HepG2 (cell line): ENCODE measurements around the gene FAM83C. TPM values are rescaled to one million over a fixed set of nuclear protein-coding genes. Genes with fewer than 3 reads are reported as not detected.

ENCODE experiments used
- AHR ChIP-seq: IDR thresholded peaks from 2 replicates; pipeline ENCODE4 v1.6.1; 2018; ENCODE audit warnings: missing genetic modification reagents, missing compliant biosample characterization
- ATRX ChIP-seq: sonication (generic); formaldehyde crosslinking; IDR thresholded peaks from 2 replicates; pipeline ENCODE4 v1.4.0; 2020; ENCODE audit warnings: missing genetic modification reagents, borderline replicate concordance
- BCL6 ChIP-seq: IDR thresholded peaks from 2 replicates; pipeline ENCODE4 v1.6.1; 2016; ENCODE audit warnings: missing genetic modification reagents, missing compliant biosample characterization
- CHD4 ChIP-seq: fragments of 200-600 bp; sonication (generic); IDR thresholded peaks from 2 replicates; pipeline ENCODE4 v1.7.0; 2017; ENCODE audit warnings: mild to moderate bottlenecking, low read length, borderline replicate concordance
- FOXO1 ChIP-seq: sonication (generic); formaldehyde crosslinking; IDR thresholded peaks from 2 replicates; pipeline ENCODE4 v1.4.0; 2020; ENCODE audit warnings: missing genetic modification reagents
- GLI4 ChIP-seq: sonication (generic); formaldehyde crosslinking; IDR thresholded peaks from 2 replicates; pipeline ENCODE4 v1.5.1; 2020; ENCODE audit warnings: missing genetic modification reagents, mild to moderate bottlenecking, moderate library complexity, borderline replicate concordance
- MED1 ChIP-seq: sonication (generic); formaldehyde crosslinking; IDR thresholded peaks from 2 replicates; pipeline ENCODE4 v1.4.0; 2020; ENCODE audit warnings: missing genetic modification reagents
- NONO ChIP-seq, 2 experiments: fragments of 450-650 bp in 1 of 2; sonication (generic) in 1 of 2; formaldehyde crosslinking in 1 of 2; IDR thresholded peaks in 1 of 2; conservative IDR thresholded peaks in 1 of 2; 2 replicates each; pipeline versions ENCODE4 v1.6.1 to v1.8.0; 2017 to 2022; ENCODE audit warnings: mild to moderate bottlenecking in 1 of 2, missing genetic modification reagents in 1 of 2, moderate library complexity in 1 of 2
- RFX1 ChIP-seq: fragments of 450-650 bp; IDR thresholded peaks from 2 replicates; pipeline ENCODE4 v1.6.1; 2017
- RNF2 ChIP-seq: fragments of 450-650 bp; conservative IDR thresholded peaks from 2 replicates; pipeline ENCODE4 v1.6.1; 2016; ENCODE audit warnings: low read depth
- SALL2 ChIP-seq: sonication (generic); formaldehyde crosslinking; IDR thresholded peaks from 2 replicates; pipeline ENCODE4 v1.8.1; 2023; ENCODE audit warnings: mild to moderate bottlenecking, missing genetic modification reagents, inconsistent platforms
- THAP11 ChIP-seq: IDR thresholded peaks from 2 replicates; pipeline ENCODE4 v1.6.1; 2016; ENCODE audit warnings: missing biosample characterization, missing genetic modification reagents
- TSC22D2 ChIP-seq: sonication (generic); formaldehyde crosslinking; IDR thresholded peaks from 2 replicates; pipeline ENCODE4 v1.5.1; 2020; ENCODE audit warnings: missing genetic modification reagents, mild to moderate bottlenecking, borderline replicate concordance
- ZC3H4 ChIP-seq: sonication (generic); formaldehyde crosslinking; IDR thresholded peaks from 2 replicates; pipeline ENCODE4 v1.4.0; 2020; ENCODE audit warnings: missing genetic modification reagents, borderline replicate concordance
- ZEB1 ChIP-seq: IDR thresholded peaks from 2 replicates; pipeline ENCODE4 v1.6.1; 2012; ENCODE audit warnings: mild to moderate bottlenecking, low read depth, inconsistent platforms; ENCODE audit not compliant: insufficient replicate concordance
- ZNF121 ChIP-seq: sonication (generic); formaldehyde crosslinking; IDR thresholded peaks from 2 replicates; pipeline ENCODE4 v1.5.0; 2020; ENCODE audit warnings: mild to moderate bottlenecking, missing genetic modification reagents
- ZNF232 ChIP-seq: sonication (generic); formaldehyde crosslinking; IDR thresholded peaks from 2 replicates; pipeline ENCODE4 v1.4.0; 2020; ENCODE audit warnings: missing genetic modification reagents, borderline replicate concordance
- ZNF713 ChIP-seq: sonication (generic); formaldehyde crosslinking; IDR thresholded peaks from 2 replicates; pipeline ENCODE4 v1.4.0; 2020; ENCODE audit warnings: mild to moderate bottlenecking, missing genetic modification reagents
- ZNF720 ChIP-seq: sonication (generic); formaldehyde crosslinking; IDR thresholded peaks from 2 replicates; pipeline ENCODE4 v1.4.0; 2020; ENCODE audit warnings: missing genetic modification reagents
- polyA plus RNA-seq, 8 experiments: library from polyadenylated mRNA; depleted of rRNA in 3 of 8; stranded (reverse) in 7 of 8; unstranded in 1 of 8; fragments of >200 nt; fragmentation: Illumina TruSeq in 4 of 8; extraction: Trizol in 4 of 8; gene quantifications; 2 replicates each; pipeline versions ENCODE4 v1.2.1 to v1.2.3, GENCODE V29; 2011 to 2016; ENCODE audit warnings: low read depth in 4 of 8, missing spikeins in 1 of 8, mixed read lengths in 1 of 8; ENCODE audit not compliant: insufficient read depth in 1 of 8
- total RNA-seq, 5 experiments: library from RNA; depleted of rRNA; stranded (reverse); fragments of >200 nt; fragmentation: Illumina TruSeq; extraction: Trizol; gene quantifications; 2 replicates each; pipeline ENCODE4 v1.2.3, GENCODE V29; 2016; ENCODE audit warnings: low read depth in 1 of 5
- TF ChIP-seq, protein P1 (sequence below): IDR thresholded peaks from 2 replicates; pipeline ENCODE4 v1.6.1; 2016; ENCODE audit warnings: missing compliant biosample characterization, missing genetic modification reagents, borderline replicate concordance
- TF ChIP-seq, protein P2 (sequence below): sonication (generic); formaldehyde crosslinking; IDR thresholded peaks from 2 replicates; pipeline ENCODE4 v1.4.0; 2020; ENCODE audit warnings: missing genetic modification reagents, borderline replicate concordance
- TF ChIP-seq, protein P3 (sequence below): IDR thresholded peaks from 2 replicates; pipeline ENCODE4 v1.6.1; 2016; ENCODE audit warnings: missing genetic modification reagents, missing compliant biosample characterization
- TF ChIP-seq, protein P4 (sequence below): sonication (generic); formaldehyde crosslinking; conservative IDR thresholded peaks from 2 replicates; pipeline ENCODE4 v1.8.0; 2022; ENCODE audit warnings: missing genetic modification reagents
- TF ChIP-seq, protein P5 (sequence below): sonication (generic); formaldehyde crosslinking; IDR thresholded peaks from 2 replicates; pipeline ENCODE4 v1.4.0; 2020; ENCODE audit warnings: missing genetic modification reagents, borderline replicate concordance

Gene FAM83C
- total and polyA plus RNA-seq, 2 of the 13 experiments (the other 11 are each of a cell fraction or from before 2014, with no cell fraction given): 0.04 TPM; not detected in 1

DNA sequence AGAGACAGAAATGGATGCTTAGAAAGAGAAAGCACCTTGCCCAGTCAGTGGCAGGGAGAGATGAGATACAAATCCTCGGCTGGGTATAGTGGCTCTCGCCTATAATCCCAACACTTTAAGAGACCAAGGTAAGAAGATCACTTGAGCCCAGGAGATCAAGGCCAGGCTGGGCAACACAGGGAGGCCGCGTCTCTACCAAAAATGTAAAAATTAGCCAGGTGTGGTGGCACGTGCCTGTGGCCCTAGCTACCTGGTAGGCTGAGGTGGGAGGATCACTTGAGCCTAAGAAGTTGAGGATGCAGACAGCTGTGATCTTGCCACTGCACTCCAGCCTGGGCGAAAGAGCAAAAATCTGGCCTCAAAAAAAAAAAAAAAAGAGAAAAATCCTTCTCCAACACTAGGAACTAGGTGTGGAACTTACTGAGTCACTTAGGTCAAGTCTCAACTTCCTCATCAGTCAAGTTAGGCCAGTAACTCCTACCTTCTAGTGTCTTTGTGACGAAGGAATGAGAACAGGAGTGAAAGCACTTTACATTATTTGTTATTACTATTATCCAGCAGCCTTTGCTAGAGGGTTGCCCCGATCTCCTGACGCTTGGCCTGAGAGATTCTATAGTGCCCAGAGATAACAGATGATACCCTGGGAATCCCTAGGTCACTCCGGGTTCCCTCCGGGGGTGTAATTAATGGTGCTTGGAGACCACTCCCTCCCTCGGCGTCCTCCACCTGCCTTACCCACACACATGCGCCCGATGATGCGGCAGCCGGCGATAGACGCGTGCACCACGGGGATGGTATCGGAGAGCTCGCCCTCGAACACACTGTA is 8.6 kb downstream of the FAM83C start (continued):
- TF ChIP-seq GLI4 (CRISPR knock-in tag) (no peak), FOXO1 (CRISPR knock-in tag) (peak; percentile 23; the same call in 1 of the 2 replicates), RFX1 (no peak), THAP11 (CRISPR knock-in tag) (no peak), ATRX (peak; percentile 32; the same call in 1 of the 2 replicates), ZNF232 (CRISPR knock-in tag) (0 out of 2 replicates have a peak, but pooled peaks have one; percentile 55), TSC22D2 (CRISPR knock-in tag) (0 out of 2 replicates have a peak, but pooled peaks have one; percentile 19), ZNF713 (CRISPR knock-in tag) (no peak), NONO (IDR thresholded peaks at IDR 0.05) (no peak), NONO (CRISPR knock-in tag; conservative IDR thresholded peaks at IDR 0.05) (0 out of 2 replicates have a peak, but pooled peaks have one; percentile 1), CHD4 (no peak), AHR (CRISPR knock-in tag) (no peak), ZNF121 (CRISPR knock-in tag) (no peak), SALL2 (0 out of 2 replicates have a peak, but pooled peaks have one; percentile 3), MED1 (CRISPR knock-in tag) (no peak), RNF2 (0 out of 2 replicates have a peak, but pooled peaks have one; percentile 52), ZEB1 (peak; percentile 42), ZNF720 (CRISPR knock-in tag) (no peak), ZC3H4 (CRISPR knock-in tag) (no peak), BCL6 (CRISPR knock-in tag) (no peak)
- TF ChIP-seq, protein P1, sequence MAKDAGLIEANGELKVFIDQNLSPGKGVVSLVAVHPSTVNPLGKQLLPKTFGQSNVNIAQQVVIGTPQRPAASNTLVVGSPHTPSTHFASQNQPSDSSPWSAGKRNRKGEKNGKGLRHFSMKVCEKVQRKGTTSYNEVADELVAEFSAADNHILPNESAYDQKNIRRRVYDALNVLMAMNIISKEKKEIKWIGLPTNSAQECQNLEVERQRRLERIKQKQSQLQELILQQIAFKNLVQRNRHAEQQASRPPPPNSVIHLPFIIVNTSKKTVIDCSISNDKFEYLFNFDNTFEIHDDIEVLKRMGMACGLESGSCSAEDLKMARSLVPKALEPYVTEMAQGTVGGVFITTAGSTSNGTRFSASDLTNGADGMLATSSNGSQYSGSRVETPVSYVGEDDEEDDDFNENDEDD (CRISPR knock-in tag): peak; percentile 13; the same call in 1 of the 2 replicates
- TF ChIP-seq, protein P2, sequence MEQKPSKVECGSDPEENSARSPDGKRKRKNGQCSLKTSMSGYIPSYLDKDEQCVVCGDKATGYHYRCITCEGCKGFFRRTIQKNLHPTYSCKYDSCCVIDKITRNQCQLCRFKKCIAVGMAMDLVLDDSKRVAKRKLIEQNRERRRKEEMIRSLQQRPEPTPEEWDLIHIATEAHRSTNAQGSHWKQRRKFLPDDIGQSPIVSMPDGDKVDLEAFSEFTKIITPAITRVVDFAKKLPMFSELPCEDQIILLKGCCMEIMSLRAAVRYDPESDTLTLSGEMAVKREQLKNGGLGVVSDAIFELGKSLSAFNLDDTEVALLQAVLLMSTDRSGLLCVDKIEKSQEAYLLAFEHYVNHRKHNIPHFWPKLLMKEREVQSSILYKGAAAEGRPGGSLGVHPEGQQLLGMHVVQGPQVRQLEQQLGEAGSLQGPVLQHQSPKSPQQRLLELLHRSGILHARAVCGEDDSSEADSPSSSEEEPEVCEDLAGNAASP (CRISPR knock-in tag): no peak
- TF ChIP-seq, protein P3, sequence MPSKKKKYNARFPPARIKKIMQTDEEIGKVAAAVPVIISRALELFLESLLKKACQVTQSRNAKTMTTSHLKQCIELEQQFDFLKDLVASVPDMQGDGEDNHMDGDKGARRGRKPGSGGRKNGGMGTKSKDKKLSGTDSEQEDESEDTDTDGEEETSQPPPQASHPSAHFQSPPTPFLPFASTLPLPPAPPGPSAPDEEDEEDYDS (CRISPR knock-in tag): no peak; the same call in 1 of the 2 replicates
- TF ChIP-seq, protein P4, sequence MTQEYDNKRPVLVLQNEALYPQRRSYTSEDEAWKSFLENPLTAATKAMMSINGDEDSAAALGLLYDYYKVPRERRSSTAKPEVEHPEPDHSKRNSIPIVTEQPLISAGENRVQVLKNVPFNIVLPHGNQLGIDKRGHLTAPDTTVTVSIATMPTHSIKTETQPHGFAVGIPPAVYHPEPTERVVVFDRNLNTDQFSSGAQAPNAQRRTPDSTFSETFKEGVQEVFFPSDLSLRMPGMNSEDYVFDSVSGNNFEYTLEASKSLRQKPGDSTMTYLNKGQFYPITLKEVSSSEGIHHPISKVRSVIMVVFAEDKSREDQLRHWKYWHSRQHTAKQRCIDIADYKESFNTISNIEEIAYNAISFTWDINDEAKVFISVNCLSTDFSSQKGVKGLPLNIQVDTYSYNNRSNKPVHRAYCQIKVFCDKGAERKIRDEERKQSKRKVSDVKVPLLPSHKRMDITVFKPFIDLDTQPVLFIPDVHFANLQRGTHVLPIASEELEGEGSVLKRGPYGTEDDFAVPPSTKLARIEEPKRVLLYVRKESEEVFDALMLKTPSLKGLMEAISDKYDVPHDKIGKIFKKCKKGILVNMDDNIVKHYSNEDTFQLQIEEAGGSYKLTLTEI (CRISPR knock-in tag): no peak
- TF ChIP-seq, protein P5, sequence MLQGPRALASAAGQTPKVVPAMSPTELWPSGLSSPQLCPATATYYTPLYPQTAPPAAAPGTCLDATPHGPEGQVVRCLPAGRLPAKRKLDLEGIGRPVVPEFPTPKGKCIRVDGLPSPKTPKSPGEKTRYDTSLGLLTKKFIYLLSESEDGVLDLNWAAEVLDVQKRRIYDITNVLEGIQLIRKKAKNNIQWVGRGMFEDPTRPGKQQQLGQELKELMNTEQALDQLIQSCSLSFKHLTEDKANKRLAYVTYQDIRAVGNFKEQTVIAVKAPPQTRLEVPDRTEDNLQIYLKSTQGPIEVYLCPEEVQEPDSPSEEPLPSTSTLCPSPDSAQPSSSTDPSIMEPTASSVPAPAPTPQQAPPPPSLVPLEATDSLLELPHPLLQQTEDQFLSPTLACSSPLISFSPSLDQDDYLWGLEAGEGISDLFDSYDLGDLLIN (CRISPR knock-in tag): peak; percentile 43; the same call in 1 of the 2 replicates
